Suprapubic skin (tissue), 4 donors: ENCODE measurements around the gene SRPX. TPM values are rescaled to one million over a fixed set of nuclear protein-coding genes. Genes with fewer than 3 reads are reported as not detected.

Source experiments
- DNase-seq, 2 donors: peaks; one replicate each; pipeline ENCODE4 v3.0.0-alpha.2; 2019; ENCODE audit warnings: low spot score in 2 of 2
- H3K27ac ChIP-seq: fragments of 200-600 bp; sonication (generic); one replicate; pipeline ENCODE4 v1.5.1; 2019
- H3K27me3 ChIP-seq: fragments of 200-600 bp; sonication (generic); one replicate; pipeline ENCODE4 v1.5.1; 2019
- H3K36me3 ChIP-seq: fragments of 200-600 bp; sonication (generic); one replicate; pipeline ENCODE4 v1.5.1; 2019
- H3K4me1 ChIP-seq: fragments of 200-600 bp; sonication (generic); one replicate; pipeline ENCODE4 v1.5.1; 2019
- H3K4me3 ChIP-seq: fragments of 200-600 bp; sonication (generic); one replicate; pipeline ENCODE4 v1.5.1; 2019; ENCODE audit warnings: mild to moderate bottlenecking
- H3K9me3 ChIP-seq: fragments of 200-600 bp; sonication (generic); one replicate; pipeline ENCODE4 v1.5.1; 2019
- EP300 ChIP-seq: sonication (generic); formaldehyde crosslinking; IDR thresholded peaks from one replicate; pipeline ENCODE4 v1.6.1; 2017; ENCODE audit warnings: antibody characterized with exemption
- POLR2A ChIP-seq, 2 donors: fragments of 450-650 bp; IDR thresholded peaks; one replicate each; pipeline ENCODE4 v1.6.1; 2017; ENCODE audit warnings: antibody characterized with exemption in 2 of 2, mild to moderate bottlenecking in 2 of 2, moderate library complexity in 2 of 2
- POLR2AphosphoS5 ChIP-seq, 3 donors: sonication (generic); formaldehyde crosslinking; IDR thresholded peaks; one replicate each; pipeline ENCODE4 v1.6.1; 2017; ENCODE audit warnings: antibody characterized with exemption in 3 of 3
- WGBS: methylation state at CpG from one replicate; pipeline ENCODE4 v1.1.5; 2018; 5-methylcytosine and 5-hydroxymethylcytosine counted together
- total RNA-seq, 4 donors: library from RNA; depleted of rRNA; stranded (reverse); fragments of >200 nt; gene quantifications; one replicate each; pipeline ENCODE4 v1.1.0, GENCODE V29; 2016
- TF ChIP-seq, protein P1 (sequence below), 2 donors: fragments of 200-600 bp in 1 of 2; fragments of 450-650 bp in 1 of 2; sonication (generic) in 1 of 2; IDR thresholded peaks; one replicate each; pipeline ENCODE4 v1.5.1; 2016 to 2019; ENCODE audit warnings: antibody characterized with exemption in 2 of 2, mild to moderate bottlenecking in 1 of 2, moderate library complexity in 1 of 2

SRPX gene
- total RNA-seq, 4 donors from 2014 or later = 18.4 to 46.5 (median 36.4) TPM

DNA sequence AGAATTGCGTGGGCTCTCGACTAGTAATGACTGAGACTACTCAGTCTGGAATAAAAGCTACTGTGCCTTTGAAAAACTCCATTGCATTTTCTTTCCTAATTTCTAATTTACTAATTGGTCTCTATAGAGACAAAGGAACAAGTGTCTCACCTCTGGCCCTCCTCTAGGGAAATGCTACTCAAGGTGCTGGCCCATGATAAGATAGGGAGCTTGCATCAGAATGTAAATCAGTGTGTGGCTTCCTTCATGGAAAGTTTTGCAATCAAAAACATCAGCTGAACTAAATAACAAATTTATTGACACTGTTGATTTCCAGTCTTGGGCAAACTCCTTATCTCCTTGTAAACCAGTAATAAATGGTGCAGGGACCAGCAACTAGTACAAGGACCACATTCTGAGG is 81.8 kb downstream of the SRPX start:
- no peaks in the 10 kb centered on the region for H3K27me3 ChIP-seq
- no peak for DNase-seq
- no peaks in the 10 kb centered on the region for H3K9me3 ChIP-seq
- H3K4me3 ChIP-seq = no peak overlapping the region
- H3K4me1 ChIP-seq = no peaks in the 10 kb centered on the region
- TF ChIP-seq POLR2A (IDR thresholded peaks at IDR 0.05) (no peak), EP300 (no peak), POLR2AphosphoS5 (IDR thresholded peaks at IDR 0.05) (no peak)
- TF ChIP-seq, protein P1, sequence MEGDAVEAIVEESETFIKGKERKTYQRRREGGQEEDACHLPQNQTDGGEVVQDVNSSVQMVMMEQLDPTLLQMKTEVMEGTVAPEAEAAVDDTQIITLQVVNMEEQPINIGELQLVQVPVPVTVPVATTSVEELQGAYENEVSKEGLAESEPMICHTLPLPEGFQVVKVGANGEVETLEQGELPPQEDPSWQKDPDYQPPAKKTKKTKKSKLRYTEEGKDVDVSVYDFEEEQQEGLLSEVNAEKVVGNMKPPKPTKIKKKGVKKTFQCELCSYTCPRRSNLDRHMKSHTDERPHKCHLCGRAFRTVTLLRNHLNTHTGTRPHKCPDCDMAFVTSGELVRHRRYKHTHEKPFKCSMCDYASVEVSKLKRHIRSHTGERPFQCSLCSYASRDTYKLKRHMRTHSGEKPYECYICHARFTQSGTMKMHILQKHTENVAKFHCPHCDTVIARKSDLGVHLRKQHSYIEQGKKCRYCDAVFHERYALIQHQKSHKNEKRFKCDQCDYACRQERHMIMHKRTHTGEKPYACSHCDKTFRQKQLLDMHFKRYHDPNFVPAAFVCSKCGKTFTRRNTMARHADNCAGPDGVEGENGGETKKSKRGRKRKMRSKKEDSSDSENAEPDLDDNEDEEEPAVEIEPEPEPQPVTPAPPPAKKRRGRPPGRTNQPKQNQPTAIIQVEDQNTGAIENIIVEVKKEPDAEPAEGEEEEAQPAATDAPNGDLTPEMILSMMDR (IDR thresholded peaks at IDR 0.05) = no peak
- 90% methylated on average over 2 of the region's 2 CpGs for WGBS
- no peak overlapping the region for H3K27ac ChIP-seq
- H3K36me3 ChIP-seq = no peaks in the 10 kb centered on the region

DNA sequence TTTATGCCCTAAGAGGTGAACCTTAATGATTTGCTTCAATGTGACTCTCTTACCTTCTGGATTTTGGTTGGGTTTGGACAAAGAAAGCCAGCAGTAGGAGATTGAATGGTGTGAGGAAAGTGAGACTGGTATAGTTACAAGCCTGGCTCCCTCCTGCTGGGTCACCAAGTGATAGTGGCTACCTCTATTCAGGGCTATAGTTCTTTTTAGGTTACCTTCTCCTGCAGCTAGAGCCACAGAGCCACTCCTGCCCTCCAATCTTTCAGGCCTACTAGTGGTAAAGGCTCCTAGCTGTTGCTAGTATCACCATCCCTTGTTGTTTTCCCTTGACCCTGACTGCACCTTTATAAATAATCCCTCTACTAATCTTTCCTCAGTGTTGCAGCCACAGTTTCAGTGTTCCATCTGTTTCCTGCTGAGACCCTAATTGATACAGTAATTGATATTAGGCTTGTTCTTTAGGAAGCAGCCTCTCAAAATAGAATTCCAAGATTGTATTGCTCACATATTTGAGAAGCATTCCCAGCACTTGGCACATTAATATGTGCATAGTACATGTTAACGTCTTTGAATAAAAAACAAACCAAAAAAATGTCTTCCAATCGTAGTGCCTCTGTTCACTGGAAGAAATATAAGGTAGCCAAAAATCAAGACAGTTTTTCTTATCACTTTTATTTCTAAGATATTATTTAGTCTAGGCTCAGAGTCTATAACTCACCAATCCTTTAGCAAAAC is 82.3 kb downstream of the SRPX start:
- TF ChIP-seq POLR2AphosphoS5 (IDR thresholded peaks at IDR 0.05) = no peak
- TF ChIP-seq EP300 = no peak
- TF ChIP-seq POLR2A (IDR thresholded peaks at IDR 0.05) = no peak
- TF ChIP-seq, protein P1 (IDR thresholded peaks at IDR 0.05) = no peak
- Histone ChIP-seq H3K27ac (no peak overlapping the region), H3K9me3 (no peaks in the 10 kb centered on the region), H3K4me1 (no peaks in the 10 kb centered on the region), H3K4me3 (no peak overlapping the region), H3K27me3 (no peaks in the 10 kb centered on the region), H3K36me3 (no peaks in the 10 kb centered on the region)
- 61% methylated on average over 2 of the region's 2 CpGs for WGBS
- DNase-seq = no peak

DNA sequence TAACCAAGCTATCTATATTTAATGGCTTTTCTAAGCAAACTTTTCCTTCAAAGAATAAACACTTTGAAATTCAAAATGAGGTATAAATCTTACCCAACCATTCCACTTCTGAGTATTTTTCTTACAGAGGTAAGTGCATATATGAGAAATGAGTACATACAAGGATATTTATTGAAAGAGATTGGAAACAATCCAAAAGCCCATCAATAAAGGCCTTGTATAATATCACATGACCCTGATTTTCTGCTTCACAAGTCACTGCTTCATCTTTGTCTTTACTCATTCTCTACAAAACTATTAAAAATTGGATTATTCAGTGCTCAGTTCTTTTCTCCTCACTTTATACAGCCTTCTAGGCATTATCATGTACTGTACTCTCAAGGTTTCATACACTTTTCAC is 91.3 kb downstream of the SRPX start:
- no peak for DNase-seq
- TF ChIP-seq, protein P1 (IDR thresholded peaks at IDR 0.05) = no peak
- TF ChIP-seq EP300 (no peak), POLR2A (IDR thresholded peaks at IDR 0.05) (no peak), POLR2AphosphoS5 (IDR thresholded peaks at IDR 0.05) (no peak)
- Histone ChIP-seq H3K4me1 (no peaks in the 10 kb centered on the region), H3K4me3 (no peak overlapping the region), H3K27me3 (no peaks in the 10 kb centered on the region), H3K36me3 (no peaks in the 10 kb centered on the region), H3K9me3 (no peaks in the 10 kb centered on the region), H3K27ac (no peak overlapping the region)

DNA sequence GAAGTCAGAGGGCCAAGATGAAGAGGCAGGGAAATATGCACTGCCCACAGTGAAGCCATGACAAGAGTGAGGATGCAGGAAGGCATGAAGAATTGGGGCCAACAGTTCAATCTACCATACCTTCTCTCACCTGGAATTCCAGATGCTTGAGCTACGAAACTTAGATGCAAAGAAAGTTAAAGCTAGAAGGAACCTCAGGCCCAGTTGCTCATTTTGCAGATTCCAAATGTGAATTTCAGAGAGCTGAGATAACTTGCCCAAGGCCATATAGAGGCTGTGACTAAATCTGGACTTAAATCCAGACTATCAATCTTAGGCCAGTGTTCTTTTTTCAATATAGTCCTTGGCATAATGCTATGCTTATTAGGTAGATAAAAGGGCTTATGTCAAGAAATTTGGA is 92.7 kb downstream of the SRPX start:
- Histone ChIP-seq H3K27ac (no peak overlapping the region), H3K4me3 (no peak overlapping the region), H3K4me1 (no peaks in the 10 kb centered on the region), H3K27me3 (no peaks in the 10 kb centered on the region), H3K36me3 (no peaks in the 10 kb centered on the region), H3K9me3 (no peaks in the 10 kb centered on the region)
- DNase-seq = no peak
- 79% methylated on average over 1 of the region's 1 CpG for WGBS
- TF ChIP-seq POLR2AphosphoS5 (IDR thresholded peaks at IDR 0.05) = no peak

DNA sequence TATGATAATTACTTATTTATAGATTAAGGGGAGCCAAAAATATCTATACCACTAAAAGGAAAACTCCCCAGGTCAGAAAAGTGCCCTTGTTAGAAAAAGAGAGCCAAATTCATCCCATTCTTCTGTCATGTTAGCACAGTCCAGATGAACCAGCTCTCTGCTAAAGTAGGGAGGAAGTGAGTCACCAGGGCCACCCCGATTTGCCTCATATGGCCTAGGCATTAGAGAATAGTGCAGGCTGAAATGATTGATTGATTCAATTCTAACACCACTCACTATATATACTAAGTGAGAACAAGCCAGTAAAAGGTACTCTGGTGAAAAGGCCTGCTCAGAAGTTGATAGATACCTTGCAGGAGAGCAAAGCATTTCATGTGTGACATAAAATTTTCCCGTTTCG is 94.5 kb downstream of the SRPX start:
- TF ChIP-seq POLR2A (IDR thresholded peaks at IDR 0.05) = no peak
- no peak for TF ChIP-seq POLR2AphosphoS5 (IDR thresholded peaks at IDR 0.05)
- no peak for TF ChIP-seq EP300
- TF ChIP-seq, protein P1 (IDR thresholded peaks at IDR 0.05) = no peak
- H3K27me3 ChIP-seq = no peaks in the 10 kb centered on the region
- H3K4me3 ChIP-seq = no peak overlapping the region
- H3K27ac ChIP-seq = no peak overlapping the region
- no peaks in the 10 kb centered on the region for H3K9me3 ChIP-seq
- H3K36me3 ChIP-seq = no peaks in the 10 kb centered on the region
- WGBS = 71% methylated on average over 3 of the region's 3 CpGs
- DNase-seq = no peak
- no peaks in the 10 kb centered on the region for H3K4me1 ChIP-seq

DNA sequence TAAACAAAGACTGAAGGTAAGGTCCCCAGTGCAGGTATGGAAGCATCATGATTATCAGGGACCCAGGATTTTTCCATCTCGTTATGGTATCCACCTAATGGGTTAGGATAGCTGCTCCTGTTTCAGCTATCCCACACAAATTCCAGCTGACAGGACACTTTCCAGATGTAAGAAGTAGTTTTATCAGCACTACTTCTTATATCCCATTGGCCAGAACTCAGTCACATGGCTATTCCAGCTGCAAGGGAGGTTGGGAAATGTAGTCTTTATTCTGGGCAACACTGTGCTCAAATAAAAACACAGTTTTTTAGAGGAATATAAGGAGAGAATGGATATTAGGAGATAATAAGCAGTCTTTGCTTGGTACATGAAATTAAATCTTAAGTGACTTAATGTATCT is 96.7 kb downstream of the SRPX start:
- no peak overlapping the region for H3K27ac ChIP-seq
- H3K9me3 ChIP-seq = no peaks in the 10 kb centered on the region
- 58% methylated on average over 1 of the region's 1 CpG for WGBS

More for the DNA sequence above, 96.7 kb downstream of the SRPX start:
- no peaks in the 10 kb centered on the region for H3K27me3 ChIP-seq
- H3K4me1 ChIP-seq = no peaks in the 10 kb centered on the region
- TF ChIP-seq, protein P1 (IDR thresholded peaks at IDR 0.05) = no peak
- no peak for TF ChIP-seq POLR2A (IDR thresholded peaks at IDR 0.05)
- no peak for TF ChIP-seq EP300
- TF ChIP-seq POLR2AphosphoS5 (IDR thresholded peaks at IDR 0.05) = no peak
- no peak overlapping the region for H3K4me3 ChIP-seq
- H3K36me3 ChIP-seq = no peaks in the 10 kb centered on the region
- no peak for DNase-seq
